Neuronal stem cell (in vitro differentiated cells): ENCODE results near the gene MAN1B1.

ENCODE experiments used
- DNase-seq: peaks from one replicate; pipeline ENCODE4 v3.0.0-alpha.2; 2013; ENCODE audit warnings: low spot score
- H2AFZ ChIP-seq: one replicate; pipeline ENCODE4 v1.6.1; 2013; ENCODE audit warnings: mild to moderate bottlenecking, low read length, inconsistent platforms
- H2AK5ac ChIP-seq: 2 replicates; pipeline ENCODE4 v1.6.1; 2013; ENCODE audit warnings: low read depth, mild to moderate bottlenecking, inconsistent platforms, low read length, moderate library complexity, mixed read lengths
- H2BK120ac ChIP-seq: 2 replicates; pipeline ENCODE4 v1.6.1; 2013; ENCODE audit warnings: low read depth, mild to moderate bottlenecking, inconsistent platforms, low read length, moderate library complexity, mixed read lengths
- H2BK12ac ChIP-seq: one replicate; pipeline ENCODE4 v1.6.1; 2013; ENCODE audit warnings: low read length, inconsistent platforms
- H2BK15ac ChIP-seq: 2 replicates; pipeline ENCODE4 v1.6.1; 2013; ENCODE audit warnings: mild to moderate bottlenecking, low read length, inconsistent platforms, mixed read lengths
- H2BK5ac ChIP-seq: one replicate; pipeline ENCODE4 v1.6.1; 2013; ENCODE audit warnings: inconsistent platforms, mild to moderate bottlenecking, low read length, moderate library complexity
- H3K14ac ChIP-seq: one replicate; pipeline ENCODE4 v1.6.1; 2013; ENCODE audit warnings: low read length, inconsistent platforms
- H3K18ac ChIP-seq: 2 replicates; pipeline ENCODE4 v1.6.1; 2013; ENCODE audit warnings: low read length, inconsistent platforms
- H3K23ac ChIP-seq: 2 replicates; pipeline ENCODE4 v1.6.1; 2013; ENCODE audit warnings: low read depth, mild to moderate bottlenecking, mixed read lengths, low read length, inconsistent platforms; ENCODE audit not compliant: poor library complexity
- H3K27ac ChIP-seq: replicated peaks from 3 replicates; pipeline ENCODE4 v1.5.1; 2013; ENCODE audit warnings: low read length, inconsistent platforms
- H3K27me3 ChIP-seq, 3 experiments: 2 replicates each; pipeline ENCODE4 v1.6.1; 2013; ENCODE audit warnings: low read length in 3 of 3, mild to moderate bottlenecking in 2 of 3, inconsistent platforms in 1 of 3, low read depth in 1 of 3, mixed read lengths in 1 of 3, moderate library complexity in 1 of 3; ENCODE audit not compliant: control insufficient read depth in 3 of 3, insufficient read depth in 3 of 3
- H3K36me3 ChIP-seq, 2 donors: replicated peaks in 1 of 2; 2 replicates each; pipeline ENCODE4 v1.6.1; 2013; ENCODE audit warnings: low read length in 2 of 2; ENCODE audit not compliant: control insufficient read depth in 2 of 2, insufficient read depth in 2 of 2
- H3K4ac ChIP-seq: 2 replicates; pipeline ENCODE4 v1.6.1; 2013; ENCODE audit warnings: inconsistent platforms, mild to moderate bottlenecking, low read length, moderate library complexity
- H3K4me1 ChIP-seq, 2 donors: 1 replicate in 1 of 2; 2 replicates in 1 of 2; pipeline ENCODE4 v1.6.1; 2013; ENCODE audit warnings: low read length in 2 of 2, low read depth in 1 of 2; ENCODE audit not compliant: control insufficient read depth in 2 of 2, insufficient read depth in 1 of 2
- H3K4me2 ChIP-seq: one replicate; pipeline ENCODE4 v1.6.1; 2013; ENCODE audit warnings: mild to moderate bottlenecking, low read length, inconsistent platforms; ENCODE audit not compliant: insufficient read depth, poor library complexity, severe bottlenecking
- H3K4me3 ChIP-seq, 2 donors: 2 replicates each; pipeline ENCODE4 v1.5.1; 2013; ENCODE audit warnings: low read length in 2 of 2, mild to moderate bottlenecking in 2 of 2, inconsistent platforms in 1 of 2, moderate library complexity in 1 of 2
- H3K79me1 ChIP-seq: one replicate; pipeline ENCODE4 v1.6.1; 2013; ENCODE audit warnings: low read depth, mild to moderate bottlenecking, inconsistent platforms, low read length, moderate library complexity
- H3K9ac ChIP-seq: one replicate; pipeline ENCODE4 v1.6.1; 2013; ENCODE audit warnings: mild to moderate bottlenecking, low read depth, low read length, inconsistent platforms; ENCODE audit not compliant: poor library complexity
- H3K9me3 ChIP-seq, 2 donors: replicated peaks in 1 of 2; 2 replicates each; pipeline versions ENCODE3 to v1.6.1; 2013; ENCODE audit warnings: low read length in 2 of 2, mild to moderate bottlenecking in 2 of 2, inconsistent platforms in 1 of 2, low read depth in 1 of 2, mixed read lengths in 1 of 2, moderate library complexity in 1 of 2; ENCODE audit not compliant: control insufficient read depth in 2 of 2, insufficient read depth in 1 of 2
- H4K8ac ChIP-seq: one replicate; pipeline ENCODE4 v1.6.1; 2013; ENCODE audit warnings: low read depth, mild to moderate bottlenecking, inconsistent platforms, low read length, moderate library complexity
- H4K91ac ChIP-seq: one replicate; pipeline ENCODE4 v1.6.1; 2013; ENCODE audit warnings: low read length, low read depth, mild to moderate bottlenecking, inconsistent platforms; ENCODE audit not compliant: poor library complexity
- WGBS, 2 donors: extraction: QIAGEN DNeasy Blood & Tissue Kit; methylation state at CpG; one replicate each; pipeline ENCODE4 v1.1.7; 2013; ENCODE audit warnings: missing lambda C conversion rate in 2 of 2, mixed read lengths in 1 of 2; ENCODE audit not compliant: insufficient read length in 2 of 2, insufficient replicate concordance in 1 of 2; ENCODE audit errors: extremely low coverage in 2 of 2; 5-methylcytosine and 5-hydroxymethylcytosine counted together

Gene MAN1B1

GRCh38 chr9:137077010-137077747, 9.6 kb upstream of the MAN1B1 start, which contains the start of gene UAP1L1:
Gene UAP1L1 (plus strand): TSS chr9:137077517. CDS start chr9:137077533, 16 bp downstream.
- Histone ChIP-seq H2BK15ac (peak within 1 kb of the TSS; percentile 38), H3K27ac (no peak within 1 kb of the TSS), H3K23ac (peak within 1 kb of the TSS; percentile 85), H3K9ac (peak within 1 kb of the TSS; percentile 44), H3K9me3 (peaks cover 0 to 10% of the 10 kb centered on the region in 2 donors), H3K4me3 (peak within 1 kb of the TSS; percentile 38 to 72), H3K4me1 (peaks cover 3 to 7% of the 10 kb centered on the region in 2 donors), H3K4ac (no peak within 1 kb of the TSS), H2BK5ac (no peak within 1 kb of the TSS), H4K8ac (no peak within 1 kb of the TSS), H3K4me2 (peak within 1 kb of the TSS; percentile 62), H3K36me3 (no peaks in the 10 kb centered on the region), H3K79me1 (peaks cover 4% of the 10 kb centered on the region), H3K14ac (peak within 1 kb of the TSS; percentile 56), H2AFZ (peak within 1 kb of the TSS; percentile 75), H3K27me3 (peaks cover 29 to 81% (median 63%) of the 10 kb centered on the region in 3 experiments), H3K18ac (peak within 1 kb of the TSS; percentile 87), H4K91ac (no peak within 1 kb of the TSS), H2BK120ac (peak within 1 kb of the TSS; percentile 47), H2AK5ac (peak within 1 kb of the TSS; percentile 90), H2BK12ac (peak within 1 kb of the TSS; percentile 41)
- DNase-seq, result no peak
- no CpG with 5 or more reads among the region's 87 CpGs for WGBS, 2 donors

- Histone ChIP-seq H3K4me3 (peak overlapping the region; percentile 38 to 72), H3K27me3 (peaks cover 29 to 90% (median 65%) of the 10 kb centered on the region in 3 experiments), H3K36me3 (no peaks in the 10 kb centered on the region), H3K18ac (peak overlapping the region; percentile 87), H3K79me1 (peaks cover 4% of the 10 kb centered on the region), H2BK12ac (peak overlapping the region; percentile 58), H3K23ac (peak overlapping the region; percentile 85), H3K9ac (peak overlapping the region; percentile 44), H3K4me2 (peak overlapping the region; percentile 62), H4K8ac (no peak overlapping the region), H2AFZ (peak overlapping the region; percentile 75), H4K91ac (no peak overlapping the region), H2BK120ac (peak overlapping the region; percentile 47), H3K9me3 (peaks cover 0 to 10% of the 10 kb centered on the region in 2 donors), H3K4ac (no peak overlapping the region), H2AK5ac (peak overlapping the region; percentile 90), H3K27ac (no peak overlapping the region), H3K4me1 (peaks cover 3 to 7% of the 10 kb centered on the region in 2 donors), H3K14ac (peak overlapping the region; percentile 56), H2BK5ac (no peak overlapping the region), H2BK15ac (peak overlapping the region; percentile 38)
- no peak for DNase-seq
- no CpG with 5 or more reads among the region's 76 CpGs for WGBS, 2 donors
Observed at GRCh38 chr9:137077758-137078693, 8.8 kb upstream of the MAN1B1 start.

GRCh38 chr9:137078701-137079400, 7.9 kb upstream of the MAN1B1 start:
- Histone ChIP-seq H2BK120ac (peak overlapping the region; percentile 47), H3K27me3 (peaks cover 29 to 92% (median 66%) of the 10 kb centered on the region in 3 experiments), H2AFZ (peak overlapping the region; percentile 71), H3K79me1 (peaks cover 4% of the 10 kb centered on the region), H3K18ac (peak overlapping the region; percentile 76), H3K9me3 (peaks cover 0 to 10% of the 10 kb centered on the region in 2 donors), H2BK5ac (no peak overlapping the region), H2BK15ac (peak overlapping the region; percentile 38), H3K23ac (peak overlapping the region; percentile 85), H4K8ac (no peak overlapping the region), H3K4ac (no peak overlapping the region), H3K36me3 (no peaks in the 10 kb centered on the region), H2AK5ac (peak overlapping the region; percentile 90), H3K4me2 (peak overlapping the region; percentile 43), H3K27ac (no peak overlapping the region), H2BK12ac (peak overlapping the region; percentile 58), H3K4me3 (peak overlapping the region in 1 of 2 donors; percentile 59), H3K14ac (peak overlapping the region; percentile 63), H3K4me1 (peaks cover 8 to 11% of the 10 kb centered on the region in 2 donors), H3K9ac (no peak overlapping the region), H4K91ac (no peak overlapping the region)
- no peak for DNase-seq
- WGBS, 2 donors, result no CpG with 5 or more reads among the region's 51 CpGs
